ENCODE measurements around the gene CTSO. TPM values are rescaled to one million over a fixed set of nuclear protein-coding genes. Genes with fewer than 3 reads are reported as not detected.

CTSO gene
- total RNA-seq, 1 donor from 2014 or later = 7.6 TPM

DNA sequence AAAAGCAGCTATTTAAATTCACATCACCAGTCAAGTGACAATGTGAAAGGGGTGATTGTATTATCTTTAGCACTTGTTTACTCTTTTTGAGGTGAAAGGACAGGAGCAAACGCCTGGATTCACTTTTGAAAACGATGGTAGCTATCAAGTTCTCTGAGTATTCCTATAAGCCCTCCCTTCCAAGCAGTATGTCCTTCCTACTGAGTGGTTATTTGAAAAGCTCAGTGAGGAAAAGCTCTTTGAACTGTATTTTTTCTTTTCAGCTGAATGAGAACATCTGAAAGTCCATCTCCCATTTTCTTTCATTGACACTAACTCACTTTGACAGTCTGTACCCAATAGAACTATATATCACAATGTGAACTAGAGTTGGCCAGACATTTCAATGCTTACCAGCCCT, 9.1 kb upstream of the CTSO start:
- Mint-ChIP-seq H3K27me3 (ENCODE audit: low read depth) (no peaks in the 10 kb centered on the region), H3K36me3 (no peaks in the 10 kb centered on the region), H3K4me1 (peaks cover 27% of the 10 kb centered on the region), H3K4me3 (no peak overlapping the region), H3K9me3 (no peaks in the 10 kb centered on the region), H3K27ac (no peak overlapping the region)
- DNase-seq (ENCODE audit: low spot score in 2 of 2, unreplicated experiment in 2 of 2) = no peak
- TF ChIP-seq, protein P1, sequence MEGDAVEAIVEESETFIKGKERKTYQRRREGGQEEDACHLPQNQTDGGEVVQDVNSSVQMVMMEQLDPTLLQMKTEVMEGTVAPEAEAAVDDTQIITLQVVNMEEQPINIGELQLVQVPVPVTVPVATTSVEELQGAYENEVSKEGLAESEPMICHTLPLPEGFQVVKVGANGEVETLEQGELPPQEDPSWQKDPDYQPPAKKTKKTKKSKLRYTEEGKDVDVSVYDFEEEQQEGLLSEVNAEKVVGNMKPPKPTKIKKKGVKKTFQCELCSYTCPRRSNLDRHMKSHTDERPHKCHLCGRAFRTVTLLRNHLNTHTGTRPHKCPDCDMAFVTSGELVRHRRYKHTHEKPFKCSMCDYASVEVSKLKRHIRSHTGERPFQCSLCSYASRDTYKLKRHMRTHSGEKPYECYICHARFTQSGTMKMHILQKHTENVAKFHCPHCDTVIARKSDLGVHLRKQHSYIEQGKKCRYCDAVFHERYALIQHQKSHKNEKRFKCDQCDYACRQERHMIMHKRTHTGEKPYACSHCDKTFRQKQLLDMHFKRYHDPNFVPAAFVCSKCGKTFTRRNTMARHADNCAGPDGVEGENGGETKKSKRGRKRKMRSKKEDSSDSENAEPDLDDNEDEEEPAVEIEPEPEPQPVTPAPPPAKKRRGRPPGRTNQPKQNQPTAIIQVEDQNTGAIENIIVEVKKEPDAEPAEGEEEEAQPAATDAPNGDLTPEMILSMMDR (IDR thresholded peaks at IDR 0.05; ENCODE audit: unreplicated experiment) = no peak

DNA sequence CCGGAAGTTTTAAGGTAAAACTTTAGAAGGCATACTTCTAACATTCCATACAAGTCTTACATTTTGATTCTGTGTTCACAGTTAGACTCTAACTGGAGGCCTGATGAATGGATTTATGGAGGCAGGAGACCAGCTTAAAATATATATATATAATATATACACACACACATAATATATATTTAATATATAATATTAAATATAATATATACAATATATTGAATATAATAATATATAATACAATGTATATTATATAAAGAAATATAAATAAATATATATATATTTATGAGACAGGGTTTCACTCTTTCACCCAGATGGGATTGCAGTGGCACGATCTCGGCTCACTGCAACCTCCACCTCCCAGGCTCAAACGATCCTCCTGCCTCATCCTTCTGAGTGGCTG, 7.9 kb upstream of the CTSO start:
- Mint-ChIP-seq H3K27me3 (ENCODE audit: low read depth) (no peaks in the 10 kb centered on the region), H3K27ac (no peak overlapping the region), H3K9me3 (peaks cover 4% of the 10 kb centered on the region), H3K4me1 (peaks cover 21% of the 10 kb centered on the region), H3K36me3 (no peaks in the 10 kb centered on the region), H3K4me3 (no peak overlapping the region)
- TF ChIP-seq, protein P1 (IDR thresholded peaks at IDR 0.05; ENCODE audit: unreplicated experiment) = no peak
- DNase-seq (ENCODE audit: low spot score in 2 of 2, unreplicated experiment in 2 of 2) = no peak

DNA sequence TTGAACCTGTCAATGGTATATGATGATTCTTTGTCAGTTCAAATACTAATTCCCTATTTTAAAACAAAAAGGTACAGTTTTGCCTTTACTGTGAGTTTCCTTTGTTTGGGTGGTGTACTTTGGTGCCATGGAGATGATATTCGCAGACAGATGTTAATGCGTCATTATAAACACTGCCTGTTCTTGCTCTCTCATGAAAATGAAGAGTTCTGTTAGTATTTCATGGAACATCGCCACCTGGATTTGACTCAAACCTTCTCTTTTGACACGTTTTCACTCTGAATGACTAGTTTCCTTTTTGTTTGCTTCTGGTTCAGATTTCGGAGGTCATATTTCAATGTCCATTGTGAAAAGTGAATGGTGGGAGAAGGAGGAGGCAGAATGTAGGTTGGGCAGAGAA, 6.9 kb upstream of the CTSO start:
- TF ChIP-seq, protein P1 (IDR thresholded peaks at IDR 0.05; ENCODE audit: unreplicated experiment) = no peak
- no peaks in the 10 kb centered on the region for H3K27me3 Mint-ChIP-seq (ENCODE audit: low read depth)
- H3K27ac Mint-ChIP-seq = no peak overlapping the region
- no peaks in the 10 kb centered on the region for H3K36me3 Mint-ChIP-seq
- DNase-seq (ENCODE audit: low spot score in 2 of 2, unreplicated experiment in 2 of 2) = no peak
- no peak overlapping the region for H3K4me3 Mint-ChIP-seq
- peaks cover 24% of the 10 kb centered on the region for H3K4me1 Mint-ChIP-seq
- peaks cover 4% of the 10 kb centered on the region for H3K9me3 Mint-ChIP-seq

DNA sequence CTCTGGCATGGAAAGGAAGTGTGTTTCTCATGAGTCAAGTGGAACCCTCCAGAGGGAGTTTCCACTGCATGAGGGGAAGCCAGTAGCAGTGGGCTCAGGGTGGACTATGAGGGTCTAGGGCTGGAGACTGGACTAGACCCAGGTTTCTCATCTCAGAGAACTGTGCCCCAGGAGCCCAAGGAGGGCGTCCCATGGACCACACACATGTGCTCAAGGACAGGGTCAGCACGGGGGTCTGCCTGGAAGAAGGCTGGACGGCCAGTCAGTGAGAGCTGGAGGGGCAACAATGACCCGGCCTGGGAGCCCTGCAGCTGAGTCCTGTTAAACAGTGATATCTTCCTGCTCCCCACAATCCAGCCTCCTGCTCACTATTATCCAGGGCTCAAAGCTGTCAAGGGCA, 5.8 kb upstream of the CTSO start:
- Mint-ChIP-seq H3K27me3 (ENCODE audit: low read depth) (no peaks in the 10 kb centered on the region), H3K9me3 (peaks cover 4% of the 10 kb centered on the region), H3K4me1 (peaks cover 22% of the 10 kb centered on the region), H3K27ac (no peak overlapping the region), H3K36me3 (no peaks in the 10 kb centered on the region), H3K4me3 (no peak overlapping the region)
- TF ChIP-seq, protein P1 (IDR thresholded peaks at IDR 0.05; ENCODE audit: unreplicated experiment) = no peak
- DNase-seq (ENCODE audit: low spot score in 2 of 2, unreplicated experiment in 2 of 2) = no peak

DNA sequence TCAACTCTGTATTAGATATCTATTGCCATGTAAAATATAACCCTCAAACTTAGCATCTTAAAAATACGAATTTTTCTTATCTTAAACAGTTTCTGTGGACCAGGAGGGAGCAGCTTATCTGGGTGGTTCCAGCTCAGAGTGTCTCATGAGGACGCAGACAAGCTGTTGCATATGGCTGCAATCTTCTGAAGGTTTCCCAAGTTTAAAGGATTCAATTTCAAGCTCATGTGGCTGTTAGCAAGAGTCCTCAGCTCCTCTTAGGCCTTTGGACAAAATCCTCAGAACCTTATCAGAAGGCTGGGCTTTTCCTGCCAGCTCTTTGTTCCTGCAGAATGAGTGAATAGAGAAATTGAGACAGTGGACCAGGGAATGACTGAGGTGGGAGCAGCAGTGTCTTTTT, 2.8 kb upstream of the CTSO start:
- Mint-ChIP-seq H3K9me3 (peaks cover 4% of the 10 kb centered on the region), H3K36me3 (no peaks in the 10 kb centered on the region), H3K27ac (peak overlapping the region; percentile 35), H3K4me1 (peaks cover 21% of the 10 kb centered on the region), H3K4me3 (no peak overlapping the region), H3K27me3 (ENCODE audit: low read depth) (no peaks in the 10 kb centered on the region)
- TF ChIP-seq, protein P1 (IDR thresholded peaks at IDR 0.05; ENCODE audit: unreplicated experiment) = no peak
- no peak for DNase-seq (ENCODE audit: low spot score in 2 of 2, unreplicated experiment in 2 of 2)

DNA sequence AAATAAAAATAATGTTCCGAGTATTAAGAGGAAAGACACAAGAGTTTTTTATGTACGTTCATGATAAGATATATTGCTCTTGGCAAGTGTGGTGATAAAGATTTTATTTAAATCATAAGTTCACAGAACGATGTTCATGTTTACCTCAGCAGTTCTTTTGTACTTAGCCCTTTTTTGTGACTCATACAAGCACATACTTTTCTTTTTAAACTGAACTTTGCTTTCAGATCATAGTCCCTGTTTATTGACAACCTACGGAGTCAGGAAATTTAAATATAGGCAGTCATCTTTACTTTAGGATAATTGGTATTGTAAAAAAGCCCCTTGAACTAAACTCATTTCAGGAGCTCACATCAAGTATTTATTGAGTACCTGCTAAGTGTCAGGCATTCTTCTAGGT, 1.3 kb upstream of the CTSO start:
- H3K4me3 Mint-ChIP-seq = no peak overlapping the region
- no peaks in the 10 kb centered on the region for H3K36me3 Mint-ChIP-seq
- DNase-seq (ENCODE audit: low spot score in 2 of 2, unreplicated experiment in 2 of 2) = no peak
- H3K4me1 Mint-ChIP-seq = peaks cover 12% of the 10 kb centered on the region
- H3K27ac Mint-ChIP-seq = no peak overlapping the region
- H3K27me3 Mint-ChIP-seq (ENCODE audit: low read depth) = no peaks in the 10 kb centered on the region
- TF ChIP-seq, protein P1 (IDR thresholded peaks at IDR 0.05; ENCODE audit: unreplicated experiment) = no peak
- H3K9me3 Mint-ChIP-seq = peaks cover 4% of the 10 kb centered on the region

Data from mesothelial cell of epicardium (in vitro differentiated cells).